NCI-H2107 treated with DMSO at 0.1 percent for 48 hours (cell line): ENCODE measurements around the gene TULP1.

ENCODE experiments used
- DNase-seq: peaks from one replicate; lab custom pipeline; 2025; ENCODE audit not compliant: unreplicated experiment; lab: John Stamatoyannopoulos, UW

TULP1 gene

DNA sequence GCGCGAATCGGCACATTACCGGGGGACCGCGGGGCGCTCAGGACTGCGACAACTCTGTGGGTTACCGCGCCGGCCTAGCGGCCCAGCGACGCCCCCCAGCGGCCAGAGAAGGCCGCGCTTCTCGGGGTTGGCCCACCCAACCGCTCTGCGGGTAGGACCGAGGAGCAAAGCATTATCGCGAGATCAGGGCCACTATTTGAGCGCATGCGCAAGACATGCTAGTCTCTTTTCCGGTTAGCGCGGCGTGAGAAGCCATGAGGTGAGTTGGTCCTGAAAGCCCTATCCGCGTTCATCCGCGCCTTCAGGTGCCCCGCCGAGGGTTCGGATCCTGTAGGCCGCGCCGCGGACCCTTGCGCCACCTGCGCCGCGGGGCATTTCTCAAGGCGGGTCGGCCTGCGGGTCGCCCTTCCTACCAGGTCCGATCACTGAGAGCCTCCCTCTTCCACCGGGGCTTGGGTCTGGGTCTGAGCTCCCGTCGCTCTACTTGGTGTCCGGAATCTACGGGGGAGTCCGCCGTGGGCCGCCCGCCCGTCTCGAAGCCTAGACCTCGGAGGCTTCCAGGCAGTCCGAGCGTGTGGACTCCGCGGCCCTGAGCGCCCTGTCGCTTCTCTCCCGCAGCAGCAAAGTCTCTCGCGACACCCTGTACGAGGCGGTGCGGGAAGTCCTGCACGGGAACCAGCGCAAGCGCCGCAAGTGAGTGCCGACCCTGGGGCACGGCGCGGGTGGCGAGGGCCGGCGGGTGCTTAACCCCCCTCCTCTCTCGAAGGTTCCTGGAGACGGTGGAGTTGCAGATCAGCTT is 44.3 kb downstream of the TULP1 start, which contains the start of gene RPL10A:
Gene RPL10A (plus strand): TSS at position 221 of the 799 bp plus-strand sequence. CDS start 34 bp downstream, at position 255.
- DNase-seq = peak; percentile 64

GRCh38 chr6:35465646-35466045 is 47.0 kb downstream of the TULP1 start:
- DNase-seq = no peak

DNA sequence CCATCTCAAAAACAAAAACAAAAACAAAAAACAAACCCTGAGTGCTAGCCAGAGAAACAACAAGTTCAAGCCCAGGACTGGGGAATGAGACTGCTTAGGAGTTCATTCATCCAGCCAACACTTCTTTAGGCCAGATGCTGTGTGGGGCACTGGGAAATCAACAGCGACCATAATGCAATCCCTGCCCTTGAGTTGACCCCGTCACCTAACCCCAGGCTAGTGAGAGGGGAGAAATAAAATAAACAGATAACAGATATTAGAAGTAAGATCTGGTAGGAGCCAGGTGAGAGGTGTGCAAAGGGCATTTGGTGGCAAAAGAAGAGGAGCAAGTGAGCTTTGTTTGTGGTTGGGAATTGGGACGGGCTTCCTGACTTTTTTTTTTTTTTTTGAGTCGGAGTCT is 49.4 kb downstream of the TULP1 start:
- no peak for DNase-seq

DNA sequence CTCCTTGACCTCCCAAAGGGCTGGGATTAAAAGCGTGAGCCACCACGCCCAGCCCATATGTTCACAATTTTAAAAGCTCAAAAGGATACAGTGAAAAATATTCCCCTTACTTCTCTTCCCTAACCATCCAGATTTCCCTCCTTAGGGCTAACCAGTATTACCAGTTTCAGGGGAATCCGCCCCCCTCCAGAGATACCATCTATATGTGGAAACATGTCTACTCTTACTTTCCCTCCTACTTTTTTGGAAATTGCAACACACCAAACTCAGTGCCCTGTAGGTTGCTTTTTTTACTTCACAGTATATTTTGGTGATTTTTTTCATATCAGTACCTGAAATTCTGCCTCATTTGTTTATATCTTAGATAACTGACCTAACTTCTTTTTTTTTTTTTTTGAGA is 51.4 kb downstream of the TULP1 start:
- DNase-seq = no peak

GRCh38 chr6:35457907-35458306 is 54.8 kb downstream of the TULP1 start:
- peak; percentile 3 for DNase-seq

DNA sequence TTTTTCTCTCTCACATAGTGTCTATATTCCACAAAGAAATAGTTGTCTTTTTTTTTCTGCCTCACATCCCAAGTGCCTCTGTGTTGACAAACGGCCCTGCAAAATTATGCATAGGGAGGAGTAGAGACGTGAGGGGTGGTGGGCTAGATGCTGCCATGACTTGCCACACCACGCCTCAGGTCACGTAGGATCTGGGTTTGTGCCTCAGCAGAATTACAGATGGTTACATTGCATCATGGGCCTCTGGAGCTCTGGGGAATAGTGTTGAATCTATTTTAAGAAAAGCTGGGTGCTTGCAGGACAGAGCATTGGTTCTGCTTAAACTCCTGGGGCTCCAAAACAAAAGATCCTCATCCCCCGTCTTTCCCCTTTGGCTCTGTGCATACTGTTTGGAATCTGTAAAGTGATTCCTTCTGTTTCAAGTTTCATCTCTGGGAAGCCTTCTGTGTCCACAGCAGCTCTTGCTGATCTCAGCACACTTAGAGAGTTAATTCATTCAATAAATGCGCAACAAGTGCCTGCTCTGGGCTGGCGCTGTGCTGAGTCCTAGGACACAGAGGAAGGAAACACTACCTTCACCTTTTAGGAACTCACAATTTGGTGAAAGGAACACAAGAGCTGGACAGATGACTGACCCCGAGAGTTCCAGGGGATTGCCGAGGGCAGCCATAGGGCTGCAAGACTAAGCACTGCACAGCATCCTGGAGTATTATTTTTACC is 58.1 kb downstream of the TULP1 start:
- peak; percentile 24 for DNase-seq

GRCh38 chr6:35453236-35453635 is 59.5 kb downstream of the TULP1 start:
- no peak for DNase-seq

GRCh38 chr6:35452183-35453090 is 60.3 kb downstream of the TULP1 start, which contains the start of gene FANCE:
TSS of gene FANCE (plus strand) at chr6:35452338. CDS start at chr6:35452546, 208 bp downstream.
- peak; percentile 15 for DNase-seq

DNA sequence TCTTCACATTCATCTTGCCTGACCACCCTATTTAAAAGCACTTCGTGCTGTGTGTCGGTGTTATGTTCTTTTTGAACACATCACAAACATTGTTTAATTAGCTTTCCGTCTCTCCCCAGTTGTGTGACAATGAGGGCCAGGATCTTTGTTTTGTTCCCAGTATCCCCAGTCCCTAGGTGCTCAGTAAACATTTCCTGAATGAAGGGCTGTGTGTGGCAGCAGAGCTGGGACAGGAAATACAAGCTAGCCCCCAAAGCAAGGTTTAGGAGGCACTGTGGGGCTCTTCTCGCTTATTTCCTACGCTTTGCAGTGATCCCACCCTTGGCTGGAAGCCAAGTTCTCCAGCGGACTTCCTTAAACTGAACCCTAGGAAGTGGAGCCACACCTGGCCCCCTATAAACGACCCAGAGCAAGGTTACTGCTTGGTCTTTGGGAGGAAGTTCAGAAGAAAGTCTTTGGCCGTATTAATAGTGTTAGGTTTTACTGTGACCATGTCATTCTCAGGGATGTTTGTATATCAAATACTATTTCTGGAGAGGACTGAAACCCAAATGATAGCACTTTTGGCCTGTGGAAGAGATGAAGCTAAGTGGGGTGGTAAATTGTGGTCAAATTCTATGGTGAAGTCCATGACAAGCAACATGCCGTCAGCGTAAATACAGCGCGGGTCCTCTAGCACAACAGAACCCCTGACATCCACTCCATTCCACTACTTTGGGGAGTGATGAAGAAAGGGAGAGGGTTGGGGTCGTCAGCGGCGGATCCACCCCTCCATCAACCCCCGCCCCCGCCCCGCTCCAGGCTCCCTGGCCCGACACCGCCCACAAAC is 61.1 kb downstream of the TULP1 start:
- no peak for DNase-seq

DNA sequence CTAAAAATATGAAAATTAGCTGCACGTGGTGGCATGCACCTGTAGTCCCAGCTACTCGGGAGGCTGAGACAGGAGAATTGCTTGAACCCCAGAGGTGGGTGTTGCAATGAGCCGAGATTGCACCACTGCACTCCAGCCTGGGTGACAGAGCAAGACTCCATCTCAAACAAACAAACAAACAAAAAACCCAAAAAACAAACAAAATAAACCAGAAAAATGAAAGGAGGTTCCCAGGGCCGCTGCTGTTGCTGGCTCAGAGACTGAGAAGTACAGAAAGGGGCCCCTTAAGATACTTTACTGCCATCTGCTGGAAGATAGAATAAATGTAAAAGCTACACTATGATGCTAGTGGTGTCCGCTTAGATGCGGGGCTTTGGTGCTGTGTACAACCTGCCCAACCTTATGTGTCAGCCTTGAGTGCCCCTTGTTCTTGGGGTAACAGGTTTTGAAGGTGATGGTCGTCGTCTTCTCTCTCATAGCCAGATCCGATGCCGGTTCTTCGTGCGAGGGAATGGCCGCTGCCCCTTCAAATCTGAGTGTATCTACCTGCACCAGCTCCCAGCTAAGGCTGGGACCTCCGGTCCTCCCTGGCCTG is 63.3 kb downstream of the TULP1 start:
- peak; percentile 57 for DNase-seq

DNA sequence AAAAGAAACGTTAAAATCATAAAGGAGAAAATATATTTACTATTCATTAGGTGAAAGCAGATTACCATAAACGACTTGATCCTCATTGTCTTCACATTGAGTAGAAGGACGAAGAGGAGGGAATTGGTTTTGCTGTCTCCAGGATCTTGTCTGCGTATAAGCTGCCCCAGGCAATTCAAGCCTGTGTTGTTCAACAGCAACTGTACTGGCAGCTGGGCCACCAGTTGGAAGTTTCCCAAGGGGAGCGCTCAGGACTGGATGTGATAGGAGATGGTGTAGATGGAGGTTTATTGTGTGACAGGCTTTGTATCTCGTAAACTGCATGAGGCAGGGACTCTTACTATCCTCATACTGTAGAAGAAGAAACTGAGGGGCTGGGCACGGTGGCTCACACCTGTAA is 64.5 kb downstream of the TULP1 start:
- DNase-seq = no peak
